ENCODE results near the gene ABTB1. TPM values are rescaled to one million over a fixed set of nuclear protein-coding genes. Genes with fewer than 3 reads are reported as not detected.
A peak's percentile ranks its signal among the peaks of the same experiment; 100 is the strongest.

ABTB1 gene
- total and polyA plus RNA-seq, 4 donors, result 9.7 to 14.1 (median 10.9) TPM

DNA sequence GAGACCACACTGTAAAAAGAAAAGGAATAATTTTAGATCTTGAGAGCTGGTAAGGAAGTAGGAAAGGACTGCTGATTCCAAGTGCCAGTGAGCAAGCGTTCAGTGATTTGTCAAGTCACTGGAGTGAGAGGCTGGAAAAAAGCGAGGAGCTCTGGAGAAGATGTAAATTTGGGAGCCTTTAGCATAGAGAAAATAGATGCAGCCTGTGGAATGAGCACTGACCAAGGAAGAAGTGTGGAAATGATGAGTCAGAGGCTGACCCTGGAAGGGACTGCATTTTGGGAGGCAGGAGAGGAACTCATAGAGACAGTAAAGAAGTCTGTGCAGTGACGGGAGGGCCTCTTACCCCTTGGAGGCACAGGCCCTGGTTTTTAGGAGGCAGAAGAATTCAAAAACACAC, 17.1 kb upstream of the ABTB1 start:
- Histone ChIP-seq H3K4me3 (ENCODE audit: low read depth in 1 of 3, low read length in 3 of 3) (no peak overlapping the region), H3K9me3 (ENCODE audit: control insufficient read depth in 4 of 4, low read length in 3 of 4) (no peaks in the 10 kb centered on the region), H3K27ac (ENCODE audit: low read depth in 1 of 2, low read length in 2 of 2) (no peak overlapping the region), H3K9ac (ENCODE audit: low read depth in 1 of 2, low read length in 2 of 2) (no peak overlapping the region), H3K36me3 (ENCODE audit: control insufficient read depth in 4 of 4, insufficient read depth in 3 of 4, low read depth in 1 of 4, low read length in 3 of 4) (no peaks in the 10 kb centered on the region), H3K27me3 (ENCODE audit: control insufficient read depth in 4 of 4, insufficient read depth in 4 of 4, low read length in 3 of 4) (no peaks in the 10 kb centered on the region), H3K4me1 (ENCODE audit: control insufficient read depth in 4 of 4, insufficient read depth in 4 of 4, low read length in 3 of 4) (peaks cover 0 to 6% (median 3%) of the 10 kb centered on the region in 4 donors)
- WGBS, result 85% methylated on average over 3 of the region's 3 CpGs
- no peak for DNase-seq (ENCODE audit: low spot score)
- no peak for TF ChIP-seq YY1 (IDR thresholded peaks at IDR 0.05)
- no peak for TF ChIP-seq RAD21 (IDR thresholded peaks at IDR 0.05)
- no peak for TF ChIP-seq EGR1 (IDR thresholded peaks at IDR 0.05; ENCODE audit: low read depth in 2 of 2)
- no peak for TF ChIP-seq GABPA (IDR thresholded peaks at IDR 0.05 in 1 of 2, conservative IDR thresholded peaks at IDR 0.05 in 1 of 2)
- TF ChIP-seq JUND (IDR thresholded peaks at IDR 0.05), result peak in 1 of 2 donors; percentile 49

DNA sequence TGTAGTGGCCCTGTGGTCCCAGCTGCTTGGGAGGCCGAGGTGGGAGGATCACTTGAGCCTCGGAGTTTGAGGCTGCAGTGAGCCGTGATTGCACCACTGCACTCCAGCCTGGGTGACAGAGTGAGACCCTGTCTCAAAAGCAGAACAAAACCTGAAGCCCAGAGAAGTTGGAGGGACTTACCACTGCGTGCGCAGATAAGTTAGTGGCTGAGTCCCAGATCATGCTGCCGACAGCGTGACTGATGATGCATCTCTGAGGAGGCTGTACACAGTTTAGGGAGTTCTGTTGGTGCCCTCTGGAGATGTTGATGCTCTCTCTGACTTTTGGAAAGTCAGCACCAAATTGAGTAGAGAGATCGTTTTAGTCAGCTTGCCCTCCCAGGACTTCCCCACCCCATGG, 15.8 kb upstream of the ABTB1 start:
- Histone ChIP-seq H3K4me1 (ENCODE audit: control insufficient read depth in 4 of 4, insufficient read depth in 4 of 4, low read length in 3 of 4) (peaks cover 0 to 6% (median 3%) of the 10 kb centered on the region in 4 donors), H3K9ac (ENCODE audit: low read depth in 1 of 2, low read length in 2 of 2) (no peak overlapping the region), H3K27me3 (ENCODE audit: control insufficient read depth in 4 of 4, insufficient read depth in 4 of 4, low read length in 3 of 4) (no peaks in the 10 kb centered on the region), H3K4me3 (ENCODE audit: low read depth in 1 of 3, low read length in 3 of 3) (no peak overlapping the region), H3K27ac (ENCODE audit: low read depth in 1 of 2, low read length in 2 of 2) (no peak overlapping the region), H3K9me3 (ENCODE audit: control insufficient read depth in 4 of 4, low read length in 3 of 4) (no peaks in the 10 kb centered on the region), H3K36me3 (ENCODE audit: control insufficient read depth in 4 of 4, insufficient read depth in 3 of 4, low read depth in 1 of 4, low read length in 3 of 4) (no peaks in the 10 kb centered on the region)
- TF ChIP-seq FOXA2 (IDR thresholded peaks at IDR 0.05), result no peak
- no peak for TF ChIP-seq GABPA (IDR thresholded peaks at IDR 0.05 in 1 of 2, conservative IDR thresholded peaks at IDR 0.05 in 1 of 2)
- TF ChIP-seq, protein P1, sequence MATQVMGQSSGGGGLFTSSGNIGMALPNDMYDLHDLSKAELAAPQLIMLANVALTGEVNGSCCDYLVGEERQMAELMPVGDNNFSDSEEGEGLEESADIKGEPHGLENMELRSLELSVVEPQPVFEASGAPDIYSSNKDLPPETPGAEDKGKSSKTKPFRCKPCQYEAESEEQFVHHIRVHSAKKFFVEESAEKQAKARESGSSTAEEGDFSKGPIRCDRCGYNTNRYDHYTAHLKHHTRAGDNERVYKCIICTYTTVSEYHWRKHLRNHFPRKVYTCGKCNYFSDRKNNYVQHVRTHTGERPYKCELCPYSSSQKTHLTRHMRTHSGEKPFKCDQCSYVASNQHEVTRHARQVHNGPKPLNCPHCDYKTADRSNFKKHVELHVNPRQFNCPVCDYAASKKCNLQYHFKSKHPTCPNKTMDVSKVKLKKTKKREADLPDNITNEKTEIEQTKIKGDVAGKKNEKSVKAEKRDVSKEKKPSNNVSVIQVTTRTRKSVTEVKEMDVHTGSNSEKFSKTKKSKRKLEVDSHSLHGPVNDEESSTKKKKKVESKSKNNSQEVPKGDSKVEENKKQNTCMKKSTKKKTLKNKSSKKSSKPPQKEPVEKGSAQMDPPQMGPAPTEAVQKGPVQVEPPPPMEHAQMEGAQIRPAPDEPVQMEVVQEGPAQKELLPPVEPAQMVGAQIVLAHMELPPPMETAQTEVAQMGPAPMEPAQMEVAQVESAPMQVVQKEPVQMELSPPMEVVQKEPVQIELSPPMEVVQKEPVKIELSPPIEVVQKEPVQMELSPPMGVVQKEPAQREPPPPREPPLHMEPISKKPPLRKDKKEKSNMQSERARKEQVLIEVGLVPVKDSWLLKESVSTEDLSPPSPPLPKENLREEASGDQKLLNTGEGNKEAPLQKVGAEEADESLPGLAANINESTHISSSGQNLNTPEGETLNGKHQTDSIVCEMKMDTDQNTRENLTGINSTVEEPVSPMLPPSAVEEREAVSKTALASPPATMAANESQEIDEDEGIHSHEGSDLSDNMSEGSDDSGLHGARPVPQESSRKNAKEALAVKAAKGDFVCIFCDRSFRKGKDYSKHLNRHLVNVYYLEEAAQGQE (IDR thresholded peaks at IDR 0.05), result no peak
- TF ChIP-seq HNF4G (IDR thresholded peaks at IDR 0.05), result no peak
- no peak for TF ChIP-seq JUND (IDR thresholded peaks at IDR 0.05)
- TF ChIP-seq, protein P2, sequence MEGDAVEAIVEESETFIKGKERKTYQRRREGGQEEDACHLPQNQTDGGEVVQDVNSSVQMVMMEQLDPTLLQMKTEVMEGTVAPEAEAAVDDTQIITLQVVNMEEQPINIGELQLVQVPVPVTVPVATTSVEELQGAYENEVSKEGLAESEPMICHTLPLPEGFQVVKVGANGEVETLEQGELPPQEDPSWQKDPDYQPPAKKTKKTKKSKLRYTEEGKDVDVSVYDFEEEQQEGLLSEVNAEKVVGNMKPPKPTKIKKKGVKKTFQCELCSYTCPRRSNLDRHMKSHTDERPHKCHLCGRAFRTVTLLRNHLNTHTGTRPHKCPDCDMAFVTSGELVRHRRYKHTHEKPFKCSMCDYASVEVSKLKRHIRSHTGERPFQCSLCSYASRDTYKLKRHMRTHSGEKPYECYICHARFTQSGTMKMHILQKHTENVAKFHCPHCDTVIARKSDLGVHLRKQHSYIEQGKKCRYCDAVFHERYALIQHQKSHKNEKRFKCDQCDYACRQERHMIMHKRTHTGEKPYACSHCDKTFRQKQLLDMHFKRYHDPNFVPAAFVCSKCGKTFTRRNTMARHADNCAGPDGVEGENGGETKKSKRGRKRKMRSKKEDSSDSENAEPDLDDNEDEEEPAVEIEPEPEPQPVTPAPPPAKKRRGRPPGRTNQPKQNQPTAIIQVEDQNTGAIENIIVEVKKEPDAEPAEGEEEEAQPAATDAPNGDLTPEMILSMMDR (IDR thresholded peaks at IDR 0.05; ENCODE audit: low read depth, low read length, missing input control), result no peak
- no peak for DNase-seq (ENCODE audit: low spot score)
- WGBS, result 93% methylated on average over 8 of the region's 8 CpGs

DNA sequence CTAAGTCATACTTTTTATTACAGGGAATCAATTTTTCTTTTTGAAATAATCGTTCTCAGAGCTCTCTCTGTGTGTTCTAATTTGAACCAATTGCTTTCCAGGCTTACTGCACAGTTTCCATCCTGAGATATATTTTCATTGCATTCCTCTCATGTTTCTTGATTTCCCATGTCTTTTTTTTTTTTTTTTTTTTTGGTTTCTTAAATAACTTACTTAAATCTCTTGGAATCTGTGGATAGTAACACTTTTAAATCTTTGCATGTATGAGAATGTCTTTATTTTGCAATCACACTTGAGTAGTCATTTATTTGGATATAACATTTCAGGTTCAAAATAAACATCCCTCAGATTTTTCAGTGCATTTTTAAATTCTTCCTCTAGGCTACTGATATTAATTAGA, 14.5 kb upstream of the ABTB1 start:
- WGBS, result 61% methylated on average over 1 of the region's 1 CpG
- no peak overlapping the region for H3K27ac ChIP-seq (ENCODE audit: low read depth in 1 of 2, low read length in 2 of 2)
- no peaks in the 10 kb centered on the region for H3K4me1 ChIP-seq (ENCODE audit: control insufficient read depth in 4 of 4, insufficient read depth in 4 of 4, low read length in 3 of 4)
- H3K27me3 ChIP-seq (ENCODE audit: control insufficient read depth in 4 of 4, insufficient read depth in 4 of 4, low read length in 3 of 4), result no peaks in the 10 kb centered on the region
- TF ChIP-seq RXRA (IDR thresholded peaks at IDR 0.05), result no peak
- TF ChIP-seq TAF1 (conservative IDR thresholded peaks at IDR 0.05), result no peak
- TF ChIP-seq FOXA2 (IDR thresholded peaks at IDR 0.05), result no peak
- no peak for TF ChIP-seq HNF4G (IDR thresholded peaks at IDR 0.05)
- DNase-seq (ENCODE audit: low spot score), result no peak
- no peaks in the 10 kb centered on the region for H3K9me3 ChIP-seq (ENCODE audit: control insufficient read depth in 4 of 4, low read length in 3 of 4)
- H3K36me3 ChIP-seq (ENCODE audit: control insufficient read depth in 4 of 4, insufficient read depth in 3 of 4, low read depth in 1 of 4, low read length in 3 of 4), result no peaks in the 10 kb centered on the region
- no peak overlapping the region for H3K4me3 ChIP-seq (ENCODE audit: low read depth in 1 of 3, low read length in 3 of 3)
- no peak overlapping the region for H3K9ac ChIP-seq (ENCODE audit: low read depth in 1 of 2, low read length in 2 of 2)

All from liver (tissue), 9 donors.